Neural crest cell (in vitro differentiated cells): ENCODE results near the gene RFX8. TPM values are rescaled to one million over a fixed set of nuclear protein-coding genes. Genes with fewer than 3 reads are reported as not detected.

Source experiments
- DNase-seq: peaks from one replicate; pipeline ENCODE4 v3.0.0; 2021; ENCODE audit warnings: low read depth, mixed read lengths, low spot score
- H3K27ac Mint-ChIP-seq: one replicate; pipeline ENCODE4 v1.8.0; 2021; ENCODE audit warnings: mild to moderate bottlenecking, mixed read lengths; ENCODE audit not compliant: unreplicated experiment
- H3K27me3 Mint-ChIP-seq: 2 replicates; pipeline ENCODE4 v1.8.0; 2021; ENCODE audit warnings: low read depth, mild to moderate bottlenecking, mixed read lengths
- H3K36me3 Mint-ChIP-seq: 2 replicates; pipeline ENCODE4 v1.8.0; 2021; ENCODE audit warnings: low read depth, mild to moderate bottlenecking, mixed read lengths
- H3K4me1 Mint-ChIP-seq: 2 replicates; pipeline ENCODE4 v1.8.0; 2021; ENCODE audit warnings: mixed read lengths
- H3K4me3 Mint-ChIP-seq: one replicate; pipeline ENCODE4 v1.8.0; 2021; ENCODE audit warnings: mild to moderate bottlenecking, mixed read lengths
- H3K9me3 Mint-ChIP-seq: 2 replicates; pipeline ENCODE4 v1.8.0; 2021; ENCODE audit warnings: mixed read lengths
- CTCF ChIP-seq: fragments of 200-600 bp; sonication (generic); conservative IDR thresholded peaks from 2 replicates; pipeline ENCODE4 v1.5.0; 2021; ENCODE audit warnings: antibody characterized with exemption, mild to moderate bottlenecking
- total RNA-seq: library from RNA; stranded (reverse); gene quantifications from 2 replicates; pipeline ENCODE4 v1.2.1, GENCODE V29; 2021

Gene RFX8
- total RNA-seq, 1 donor from 2014 or later, result 0.44 TPM

DNA sequence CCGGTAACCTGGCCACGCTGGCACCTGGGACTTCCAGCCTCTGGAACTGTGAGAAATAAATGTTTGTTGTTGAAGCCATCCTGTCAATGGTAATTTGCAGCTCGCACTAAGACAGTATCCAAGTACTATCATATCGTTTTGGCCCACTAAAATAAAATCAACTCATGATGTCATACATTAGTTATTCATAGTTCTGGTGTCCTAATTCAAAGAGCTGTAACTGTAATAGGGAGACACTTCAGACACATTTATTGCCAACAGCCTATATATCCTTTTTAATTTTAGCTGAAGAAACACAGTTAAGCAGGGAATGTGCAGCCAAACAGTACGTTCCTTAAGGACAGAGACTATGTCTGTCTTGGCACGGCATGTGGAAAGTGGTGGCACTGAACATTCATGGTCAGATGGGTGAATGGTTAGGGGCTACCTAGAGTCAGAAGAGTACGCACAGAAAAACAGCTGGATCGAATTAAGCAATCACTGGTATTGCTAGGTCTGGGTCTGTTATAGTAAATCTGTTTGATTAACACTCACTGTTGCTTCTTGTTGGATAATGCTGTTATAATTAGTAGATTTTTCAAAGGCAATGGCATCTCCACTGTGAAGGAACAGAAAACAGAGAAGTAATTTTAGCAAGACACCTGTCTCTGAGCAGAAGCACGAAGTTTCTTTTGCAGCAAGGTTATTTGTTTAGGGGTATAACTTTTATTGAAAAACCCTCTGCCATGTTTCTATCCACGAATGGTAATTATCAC, 46.3 kb downstream of the RFX8 start:
- Mint-ChIP-seq H3K36me3 (no peaks in the 10 kb centered on the region), H3K4me1 (peaks cover under 1% of the 10 kb centered on the region), H3K9me3 (no peaks in the 10 kb centered on the region), H3K27me3 (no peaks in the 10 kb centered on the region), H3K4me3 (no peak overlapping the region), H3K27ac (no peak overlapping the region)
- no peak for DNase-seq
- no peak for TF ChIP-seq CTCF

DNA sequence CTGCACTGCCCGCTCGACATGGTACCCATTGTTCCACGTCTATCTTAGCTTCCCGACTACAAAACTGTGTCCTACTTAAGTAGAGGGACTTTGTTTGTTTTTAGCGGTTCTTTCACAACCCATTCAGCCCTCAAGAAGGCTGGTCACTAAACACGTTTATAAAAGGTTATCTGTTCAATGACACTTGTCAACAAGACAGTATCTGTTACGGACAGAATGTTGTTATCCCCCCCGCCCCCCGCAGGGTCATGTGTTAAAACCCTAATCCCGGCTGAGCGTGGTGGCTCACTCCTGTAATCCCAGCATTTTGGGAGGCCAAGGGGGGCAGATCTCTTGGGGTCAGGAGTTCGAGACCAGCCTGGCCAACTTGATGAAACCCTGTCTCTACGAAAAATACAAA, 47.2 kb downstream of the RFX8 start:
- peaks cover 5% of the 10 kb centered on the region for H3K4me1 Mint-ChIP-seq
- no peaks in the 10 kb centered on the region for H3K27me3 Mint-ChIP-seq
- no peaks in the 10 kb centered on the region for H3K9me3 Mint-ChIP-seq

DNA sequence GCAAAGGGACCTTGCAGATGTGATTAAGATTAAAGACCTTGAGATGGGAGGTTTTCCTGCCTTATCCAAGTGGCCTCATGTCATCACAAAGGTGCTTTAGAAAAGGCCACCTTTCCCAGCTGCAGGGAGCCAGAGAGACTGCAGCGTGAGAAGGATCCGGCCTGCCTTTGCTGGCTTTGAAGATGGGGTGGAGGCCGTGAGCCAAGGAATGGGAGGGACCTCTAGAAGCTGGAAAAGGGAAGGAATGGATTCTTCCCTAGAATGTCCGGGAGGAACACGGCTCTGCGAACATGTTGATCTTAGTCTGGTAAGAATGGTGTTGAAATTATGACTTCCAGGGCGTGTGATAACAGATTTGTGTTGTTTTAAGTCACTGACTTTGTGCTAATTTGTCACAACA, 47.7 kb downstream of the RFX8 start:
- TF ChIP-seq CTCF, result no peak
- Mint-ChIP-seq H3K27me3 (no peaks in the 10 kb centered on the region), H3K36me3 (no peaks in the 10 kb centered on the region), H3K9me3 (no peaks in the 10 kb centered on the region), H3K4me1 (peaks cover 5% of the 10 kb centered on the region), H3K4me3 (no peak overlapping the region), H3K27ac (no peak overlapping the region)
- no peak for DNase-seq

More for the DNA sequence above, 47.2 kb downstream of the RFX8 start:
- Mint-ChIP-seq H3K36me3 (no peaks in the 10 kb centered on the region), H3K4me3 (no peak overlapping the region), H3K27ac (no peak overlapping the region)
- TF ChIP-seq CTCF, result no peak
- no peak for DNase-seq

GRCh38 chr2:101426822-101427221, 48.1 kb downstream of the RFX8 start:
- no peaks in the 10 kb centered on the region for H3K27me3 Mint-ChIP-seq
- no peaks in the 10 kb centered on the region for H3K9me3 Mint-ChIP-seq
- H3K4me3 Mint-ChIP-seq, result no peak overlapping the region

GRCh38 chr2:101420623-101421022, 54.3 kb downstream of the RFX8 start:
- no peaks in the 10 kb centered on the region for H3K36me3 Mint-ChIP-seq
- no peak for TF ChIP-seq CTCF
- no peak overlapping the region for H3K27ac Mint-ChIP-seq
- H3K9me3 Mint-ChIP-seq, result no peaks in the 10 kb centered on the region
- no peaks in the 10 kb centered on the region for H3K27me3 Mint-ChIP-seq
- no peak for DNase-seq
- H3K4me3 Mint-ChIP-seq, result no peak overlapping the region
- peaks cover 5% of the 10 kb centered on the region for H3K4me1 Mint-ChIP-seq

More at GRCh38 chr2:101426822-101427221, 48.1 kb downstream of the RFX8 start:
- no peak for TF ChIP-seq CTCF
- peaks cover 5% of the 10 kb centered on the region for H3K4me1 Mint-ChIP-seq
- H3K27ac Mint-ChIP-seq, result no peak overlapping the region
- no peak for DNase-seq
- H3K36me3 Mint-ChIP-seq, result no peaks in the 10 kb centered on the region
